Type B pancreatic cell (in vitro differentiated cells): ENCODE data around the gene APOL1. TPM values are rescaled to one million over a fixed set of nuclear protein-coding genes. Genes with fewer than 3 reads are reported as not detected.
A peak's percentile ranks its signal among the peaks of the same experiment; 100 is the strongest.

Source experiments
- DNase-seq: peaks from one replicate; pipeline ENCODE4 v3.0.0; 2021; ENCODE audit warnings: mixed read lengths; ENCODE audit not compliant: unreplicated experiment; ENCODE audit errors: extremely low spot score
- H3K27ac Mint-ChIP-seq: 2 replicates; pipeline ENCODE4 v1.8.0; 2021; ENCODE audit warnings: mild to moderate bottlenecking, mixed read lengths
- H3K27me3 Mint-ChIP-seq: 2 replicates; pipeline ENCODE4 v1.8.0; 2021; ENCODE audit warnings: mixed read lengths
- H3K36me3 Mint-ChIP-seq: 2 replicates; pipeline ENCODE4 v1.8.0; 2021; ENCODE audit warnings: mixed read lengths
- H3K4me1 Mint-ChIP-seq: one replicate; pipeline ENCODE4 v1.8.0; 2021; ENCODE audit warnings: mixed read lengths; ENCODE audit not compliant: unreplicated experiment
- H3K4me3 Mint-ChIP-seq: 2 replicates; pipeline ENCODE4 v1.8.0; 2021; ENCODE audit warnings: mild to moderate bottlenecking, mixed read lengths
- H3K9me3 Mint-ChIP-seq: 2 replicates; pipeline ENCODE4 v1.8.0; 2021; ENCODE audit warnings: mixed read lengths
- CTCF ChIP-seq: fragments of 200-600 bp; sonication (generic); conservative IDR thresholded peaks from 2 replicates; pipeline ENCODE4 v1.5.0; 2021; ENCODE audit warnings: antibody characterized with exemption, mild to moderate bottlenecking
- total RNA-seq: library from RNA; stranded (reverse); gene quantifications from 2 replicates; pipeline ENCODE4 v1.2.1, GENCODE V29; 2021; ENCODE audit warnings: low replicate concordance

The APOL1 gene
- total RNA-seq, 1 donor from 2014 or later = 6.8 TPM

- no peak overlapping the region for H3K4me3 Mint-ChIP-seq
- no peak overlapping the region for H3K27ac Mint-ChIP-seq
- no peak for DNase-seq
- peaks cover 4% of the 10 kb centered on the region for H3K27me3 Mint-ChIP-seq
- H3K36me3 Mint-ChIP-seq = no peaks in the 10 kb centered on the region
- H3K4me1 Mint-ChIP-seq = peaks cover 20% of the 10 kb centered on the region
- no peak for TF ChIP-seq CTCF
- H3K9me3 Mint-ChIP-seq = peaks cover 19% of the 10 kb centered on the region
These were observed 39.3 kb upstream of the APOL1 start for GRCh38 chr22:36213586-36213985.

DNA sequence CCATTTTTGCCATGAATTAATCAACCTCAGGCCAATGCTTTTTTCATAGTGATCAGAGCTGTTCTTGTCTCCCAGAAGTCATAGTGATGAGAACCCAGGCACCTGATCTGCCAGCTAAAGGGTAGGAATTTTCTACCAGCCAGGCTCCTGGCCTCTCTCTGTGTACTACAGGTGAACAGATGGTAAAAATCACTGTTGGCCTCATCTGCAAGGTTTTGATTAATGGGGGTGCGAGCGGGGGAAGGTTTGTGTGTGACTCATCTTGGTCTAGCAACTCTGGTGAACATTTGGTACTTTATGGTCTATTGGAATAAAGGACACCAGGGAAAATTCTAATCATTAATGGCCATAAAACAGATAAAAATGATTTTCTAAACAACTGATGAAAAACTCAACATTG is 37.0 kb upstream of the APOL1 start:
- Mint-ChIP-seq H3K36me3 (no peaks in the 10 kb centered on the region), H3K4me3 (no peak overlapping the region), H3K9me3 (peaks cover 8% of the 10 kb centered on the region), H3K27ac (no peak overlapping the region), H3K4me1 (peaks cover 27% of the 10 kb centered on the region), H3K27me3 (peaks cover 4% of the 10 kb centered on the region)
- TF ChIP-seq CTCF = no peak
- DNase-seq = no peak

DNA sequence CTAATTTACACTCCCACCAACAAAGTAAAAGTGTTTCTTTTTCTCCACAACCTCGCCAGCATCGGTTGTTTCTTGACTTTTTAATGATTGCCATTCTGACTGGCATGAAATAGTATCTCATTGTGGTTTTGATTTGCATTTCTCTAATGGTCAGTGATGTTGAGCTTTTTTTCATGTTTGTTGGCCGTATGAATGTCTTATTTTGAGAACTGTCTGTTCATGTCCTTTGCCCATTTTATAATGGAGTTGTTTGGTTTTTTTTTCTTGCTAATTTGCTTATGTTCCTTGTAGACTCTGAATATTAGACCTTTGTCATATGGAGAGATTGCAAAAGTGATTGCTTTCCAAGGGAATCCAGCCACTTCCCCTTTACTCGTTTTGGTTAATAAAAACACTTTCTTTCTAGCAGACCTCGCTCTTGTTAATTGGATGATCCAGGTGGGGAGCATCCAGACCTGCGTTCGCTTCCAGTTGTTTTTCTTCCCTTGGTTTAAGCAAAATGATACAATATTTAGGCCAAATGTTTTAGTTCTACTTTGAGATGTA is 34.2 kb upstream of the APOL1 start:
- Mint-ChIP-seq H3K9me3 (no peaks in the 10 kb centered on the region), H3K27me3 (peaks cover 4% of the 10 kb centered on the region), H3K4me3 (no peak overlapping the region), H3K36me3 (no peaks in the 10 kb centered on the region), H3K27ac (no peak overlapping the region), H3K4me1 (peaks cover 37% of the 10 kb centered on the region)
- DNase-seq = no peak
- TF ChIP-seq CTCF = no peak

DNA sequence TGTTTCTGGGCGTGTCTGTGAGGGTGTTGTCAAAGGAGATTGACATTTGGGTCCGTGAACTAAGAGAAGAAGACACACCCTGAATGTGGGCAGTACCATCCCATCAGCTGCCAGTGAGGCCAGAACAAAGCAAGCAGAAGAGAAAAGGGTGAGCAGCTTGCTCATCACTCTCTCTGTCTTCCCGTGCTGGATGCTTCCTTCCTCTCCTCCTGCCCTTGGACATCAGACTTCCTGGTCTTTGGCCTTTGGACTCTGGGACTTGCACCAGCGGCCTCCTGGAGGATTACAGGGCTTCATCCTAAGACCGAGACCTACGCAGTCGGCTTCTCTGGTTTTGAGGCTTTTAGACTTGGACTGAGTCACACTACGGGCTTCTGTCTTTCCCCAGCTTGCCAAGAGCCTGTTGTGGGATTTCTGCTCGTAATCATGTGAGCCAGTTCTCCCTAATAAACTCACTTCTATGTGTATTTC is 32.4 kb upstream of the APOL1 start:
- H3K4me3 Mint-ChIP-seq = no peak overlapping the region
- H3K27ac Mint-ChIP-seq = no peak overlapping the region
- H3K27me3 Mint-ChIP-seq = peaks cover 2% of the 10 kb centered on the region
- no peaks in the 10 kb centered on the region for H3K9me3 Mint-ChIP-seq
- H3K4me1 Mint-ChIP-seq = peaks cover 24% of the 10 kb centered on the region
- TF ChIP-seq CTCF = no peak
- no peak for DNase-seq
- H3K36me3 Mint-ChIP-seq = no peaks in the 10 kb centered on the region

- Mint-ChIP-seq H3K4me3 (no peak overlapping the region), H3K27me3 (no peaks in the 10 kb centered on the region), H3K4me1 (peaks cover 22% of the 10 kb centered on the region), H3K36me3 (peaks cover 3% of the 10 kb centered on the region), H3K27ac (peak overlapping the region; percentile 9), H3K9me3 (no peaks in the 10 kb centered on the region)
- peak; percentile 73 for TF ChIP-seq CTCF
- DNase-seq = no peak
These were observed 30.9 kb upstream of the APOL1 start for GRCh38 chr22:36221799-36222751.
